ENCODE measurements around the gene CERS5.

CERS5 gene

GRCh38 chr12:50147281-50147680 is 19.9 kb downstream of the CERS5 start:
- in situ Hi-C loops (cut with MboI; ENCODE audit: low pct_unique_long_range_greater_than_20kb, low sequenced_read_pairs, unreplicated experiment) = no loop called here
- DNase-seq (ENCODE audit: low spot score) = no peak
- no peak for TF ChIP-seq CTCF (IDR thresholded peaks at IDR 0.05; ENCODE audit: extremely low read depth, insufficient read depth, missing control alignments)

DNA sequence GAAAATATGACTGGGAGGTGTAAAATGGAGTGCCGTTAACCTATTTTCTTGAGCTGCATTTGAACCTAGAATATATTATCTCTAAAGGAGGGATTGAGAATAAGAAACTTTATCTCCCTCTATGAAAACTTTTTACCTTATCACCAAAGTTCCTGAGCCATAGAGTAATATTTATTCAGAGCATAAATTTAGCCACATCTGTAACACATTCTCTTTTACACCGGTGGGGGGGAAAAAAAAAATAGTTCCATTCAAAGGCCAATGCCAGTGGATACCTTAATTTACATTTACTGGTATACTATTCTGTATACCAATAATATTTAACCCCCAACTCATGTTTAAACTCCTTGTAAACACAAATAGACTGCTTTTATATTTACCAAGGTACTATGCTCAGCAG is 21.7 kb downstream of the CERS5 start:
- DNase-seq (ENCODE audit: low spot score) = no peak
- no peak for TF ChIP-seq CTCF (IDR thresholded peaks at IDR 0.05; ENCODE audit: extremely low read depth, insufficient read depth, missing control alignments)
- in situ Hi-C loops (cut with MboI; ENCODE audit: low pct_unique_long_range_greater_than_20kb, low sequenced_read_pairs, unreplicated experiment) = no loop called here

GRCh38 chr12:50142993-50143392 is 24.2 kb downstream of the CERS5 start:
- DNase-seq (ENCODE audit: low spot score) = no peak
- in situ Hi-C loops (cut with MboI; ENCODE audit: low pct_unique_long_range_greater_than_20kb, low sequenced_read_pairs, unreplicated experiment) = no loop called here
- no peak for TF ChIP-seq CTCF (IDR thresholded peaks at IDR 0.05; ENCODE audit: extremely low read depth, insufficient read depth, missing control alignments)

GRCh38 chr12:50132505-50133135 is 34.5 kb downstream of the CERS5 start:
- DNase-seq (ENCODE audit: low spot score) = peak; percentile 50
- TF ChIP-seq CTCF (IDR thresholded peaks at IDR 0.05; ENCODE audit: extremely low read depth, insufficient read depth, missing control alignments) = peak; percentile 60
- in situ Hi-C loops (cut with MboI; ENCODE audit: low pct_unique_long_range_greater_than_20kb, low sequenced_read_pairs, unreplicated experiment) = no loop called here

- DNase-seq (ENCODE audit: low spot score) = no peak
- TF ChIP-seq CTCF (IDR thresholded peaks at IDR 0.05; ENCODE audit: extremely low read depth, insufficient read depth, missing control alignments) = no peak
- in situ Hi-C loops (cut with MboI; ENCODE audit: low pct_unique_long_range_greater_than_20kb, low sequenced_read_pairs, unreplicated experiment) = no loop called here
Observed at GRCh38 chr12:50129290-50129689, 37.9 kb downstream of the CERS5 start.

GRCh38 chr12:50127546-50127945 is 39.6 kb downstream of the CERS5 start:
- no peak for DNase-seq (ENCODE audit: low spot score)
- in situ Hi-C loops (cut with MboI; ENCODE audit: low pct_unique_long_range_greater_than_20kb, low sequenced_read_pairs, unreplicated experiment) = no loop called here
- no peak for TF ChIP-seq CTCF (IDR thresholded peaks at IDR 0.05; ENCODE audit: extremely low read depth, insufficient read depth, missing control alignments)

All from GM13977 (cell line).